LNCaP clone FGC (cell line): Measurements from ENCODE around the gene CEP152.

Experiments
- DNase-seq: peaks from one replicate; pipeline ENCODE4 v3.0.0-alpha.2; 2011; ENCODE audit warnings: low read depth
- H3K4me3 ChIP-seq: 2 replicates; pipeline ENCODE4 v1.5.1; 2011; ENCODE audit warnings: mild to moderate bottlenecking, low read depth, low read length, control low read depth
- CTCF ChIP-seq: IDR thresholded peaks from 2 replicates; pipeline ENCODE4 v1.5.1; 2012; ENCODE audit warnings: mild to moderate bottlenecking; ENCODE audit not compliant: control insufficient read depth, insufficient read depth; ENCODE audit errors: extremely low read depth

Gene CEP152

GRCh38 chr15:48850648-48851047 is 39.8 kb upstream of the CEP152 start:
- no peak for DNase-seq
- H3K4me3 ChIP-seq: no peak overlapping the region
- no peak for TF ChIP-seq CTCF

- TF ChIP-seq CTCF: no peak
- no peak overlapping the region for H3K4me3 ChIP-seq
- DNase-seq: no peak
Observed at GRCh38 chr15:48845123-48845522, 34.3 kb upstream of the CEP152 start.

- no peak for TF ChIP-seq CTCF
- no peak overlapping the region for H3K4me3 ChIP-seq
- no peak for DNase-seq
Observed at GRCh38 chr15:48842501-48842900, 31.6 kb upstream of the CEP152 start.

- no peak for TF ChIP-seq CTCF
- H3K4me3 ChIP-seq: no peak overlapping the region
- no peak for DNase-seq
Observed at GRCh38 chr15:48834756-48835155, 23.9 kb upstream of the CEP152 start.

- DNase-seq: no peak
- TF ChIP-seq CTCF: no peak
- H3K4me3 ChIP-seq: no peak overlapping the region
Observed at GRCh38 chr15:48833526-48834239, 22.8 kb upstream of the CEP152 start.

GRCh38 chr15:48832648-48833047 is 21.8 kb upstream of the CEP152 start:
- no peak for TF ChIP-seq CTCF
- no peak overlapping the region for H3K4me3 ChIP-seq
- no peak for DNase-seq

- H3K4me3 ChIP-seq: no peak overlapping the region
- no peak for DNase-seq
- no peak for TF ChIP-seq CTCF
Observed at GRCh38 chr15:48828906-48829305, 18.0 kb upstream of the CEP152 start.
